ENCODE data around the gene RBM39.
"Not testable (repeated sequence)": the region's sequence is repeated elsewhere in the genome, so short reads cannot be mapped to it uniquely, and the experiment has no call there.

RBM39 gene
- total RNA-seq: 119 to 331 (median 264) reads per million in 17 experiments

DNA sequence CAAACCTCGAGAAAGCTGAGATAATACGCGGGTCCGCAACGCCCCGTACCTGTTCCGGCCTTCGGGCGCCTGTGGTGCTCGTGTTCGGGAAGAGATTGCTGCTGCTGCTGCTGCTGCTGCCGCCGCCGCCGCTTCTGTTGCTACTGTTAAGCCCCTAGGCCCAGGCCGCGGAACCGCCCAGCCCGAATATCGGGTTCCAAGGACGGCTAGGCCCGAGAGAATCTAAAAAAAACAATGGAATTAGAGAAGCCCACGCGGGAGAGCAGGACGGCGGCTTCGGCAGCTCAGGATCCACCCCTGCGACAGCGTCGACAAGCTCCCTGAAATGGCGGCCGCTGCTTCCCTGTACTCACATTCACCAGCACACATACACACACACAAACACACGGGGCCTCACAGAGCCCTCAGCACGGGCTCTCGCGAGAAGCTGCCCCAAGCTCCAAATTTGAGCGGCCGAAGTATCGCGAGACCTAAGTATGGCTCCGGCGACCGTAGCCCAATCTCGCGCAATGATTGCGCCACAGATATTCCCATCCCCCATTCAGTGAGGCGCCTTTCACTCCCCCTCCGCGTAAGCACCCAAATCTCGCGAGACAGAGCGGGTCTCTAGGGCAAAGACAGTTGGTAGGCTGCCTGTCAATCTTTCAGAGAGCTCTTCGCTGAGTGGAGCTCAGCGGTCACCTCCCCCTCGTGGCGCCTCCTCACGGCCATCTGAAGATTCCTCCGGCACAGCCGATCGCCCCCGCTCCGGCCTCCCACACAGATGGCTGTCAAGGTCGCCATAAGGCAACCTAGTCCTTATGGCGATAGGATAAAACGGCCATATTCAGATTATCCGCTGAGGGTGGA lies at the start of gene RBM39:
TSS of gene RBM39 (minus strand) at position 369 of the 849 bp plus-strand sequence. CDS start 1,386 bp downstream, outside the sequence.
- peak; percentile 100 for DNase-seq

- peak; percentile 68 to 90 (median 79) for DNase-seq
Observed at GRCh38 chr20:35791821-35792220, 49.8 kb upstream of the RBM39 start.

GRCh38 chr20:35791097-35791496 lies 49.0 kb upstream of the RBM39 start:
- DNase-seq: no peak

DNA sequence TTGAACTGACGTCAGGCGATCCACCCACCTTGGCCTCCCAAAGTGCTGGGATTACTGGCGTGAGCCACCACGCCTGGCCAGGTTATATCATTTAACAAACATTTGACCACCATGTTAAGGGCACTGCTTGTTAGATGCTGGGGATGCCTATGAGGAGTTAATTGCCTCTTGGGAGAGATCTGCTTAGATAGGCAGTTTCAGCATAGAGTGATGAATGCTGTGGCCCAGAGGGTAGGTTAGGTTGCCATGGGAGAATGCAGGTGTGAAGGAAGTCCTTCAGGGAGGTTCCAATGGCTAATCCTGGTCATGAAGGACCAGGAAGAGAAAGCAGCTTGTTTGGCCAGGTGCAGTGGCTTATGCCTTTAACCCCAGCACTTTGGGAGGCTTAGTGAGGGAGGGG lies 46.7 kb upstream of the RBM39 start:
- no peak for DNase-seq

DNA sequence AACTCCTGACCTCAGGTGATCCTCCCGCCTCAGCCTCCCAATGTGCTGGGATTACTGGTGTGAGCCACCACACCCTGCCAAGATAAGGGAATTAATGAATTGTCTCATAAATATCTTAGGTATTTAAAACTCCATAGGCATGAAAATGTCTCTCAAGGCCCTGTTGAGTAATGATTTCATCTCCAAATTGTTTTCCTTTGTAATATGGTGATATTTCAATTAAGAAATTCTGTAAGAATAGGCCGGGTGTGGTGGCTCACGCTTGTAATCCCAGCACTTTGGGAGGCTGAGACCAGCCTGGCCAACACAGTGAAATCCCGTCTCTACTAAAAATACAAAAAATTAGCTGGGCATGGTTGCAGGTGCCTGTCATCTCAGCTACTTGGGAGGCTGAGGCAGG lies 43.5 kb upstream of the RBM39 start:
- DNase-seq: not testable (repeated sequence)

DNA sequence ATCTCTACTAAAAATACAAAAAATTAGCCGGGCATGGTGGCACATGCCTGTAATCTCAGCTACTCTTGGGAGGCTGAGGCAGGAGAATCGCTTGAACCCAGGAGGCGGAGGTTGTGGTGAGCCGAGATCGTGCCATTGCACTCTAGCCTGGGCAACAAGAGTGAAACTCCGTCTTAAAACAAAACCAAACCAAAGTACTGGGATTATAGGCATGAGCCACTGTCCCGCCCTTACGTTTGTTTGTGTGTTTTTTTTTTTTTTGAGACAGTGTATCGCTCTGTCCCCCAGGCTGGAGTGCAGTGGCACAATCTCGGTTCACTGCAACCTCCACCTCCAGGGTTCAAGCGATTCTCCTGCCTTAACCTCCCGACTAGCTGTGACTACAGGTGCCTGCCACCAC lies 41.8 kb upstream of the RBM39 start:
- not testable (repeated sequence) for DNase-seq

- peak in 3 of 4 experiments; percentile 9 to 40 (median 23) for DNase-seq
Observed at GRCh38 chr20:35776513-35777101, 34.5 kb upstream of the RBM39 start.

- no peak for DNase-seq
Observed at GRCh38 chr20:35774391-35774790, 32.3 kb upstream of the RBM39 start.

DNA sequence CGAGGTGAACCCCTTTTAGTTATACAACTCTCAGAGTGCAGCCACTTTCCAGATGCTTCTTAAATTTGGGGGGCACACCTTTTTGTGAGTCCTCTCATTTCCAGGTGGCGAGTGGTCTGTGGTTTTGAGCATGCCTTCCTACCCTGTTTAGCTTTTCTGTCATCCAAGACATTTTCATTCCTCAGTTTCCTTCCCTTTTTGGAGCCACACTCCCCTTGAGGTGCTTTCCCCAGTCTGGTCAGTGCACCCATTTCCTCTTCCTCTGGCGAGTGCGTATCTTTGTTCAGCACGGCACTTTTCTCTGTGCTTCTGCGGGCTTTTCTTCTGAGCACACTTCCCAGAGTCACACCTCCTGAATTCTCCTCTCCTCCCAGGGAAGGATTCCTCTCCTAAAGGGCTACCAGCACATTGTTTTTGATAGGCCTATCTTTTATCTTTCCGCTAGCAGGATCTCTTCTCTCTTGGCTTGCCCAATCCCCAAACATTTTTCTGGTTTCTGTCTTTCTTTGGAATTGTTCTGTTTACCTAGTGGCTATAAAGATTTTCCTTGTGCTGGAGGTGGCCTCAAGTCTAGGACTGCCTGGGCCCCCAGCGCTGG lies 31.2 kb upstream of the RBM39 start:
- peak; percentile 76 to 89 (median 86) for DNase-seq

- peak; percentile 5 to 18 (median 8) for DNase-seq
Observed at GRCh38 chr20:35772563-35773058, 30.6 kb upstream of the RBM39 start.

GRCh38 chr20:35771689-35772562 lies 29.9 kb upstream of the RBM39 start, which contains the start of gene PHF20:
Gene PHF20 (plus strand): TSS chr20:35772015. CDS start chr20:35801523, 29,508 bp downstream.
- DNase-seq: peak; percentile 97 to 99 (median 98)

- no peak for DNase-seq
Observed at GRCh38 chr20:35771367-35771688, 29.3 kb upstream of the RBM39 start.

GRCh38 chr20:35768731-35769664 lies 26.9 kb upstream of the RBM39 start:
- peak; percentile 94 to 97 (median 95) for DNase-seq

- DNase-seq: peak; percentile 87 to 92 (median 89)
Observed at GRCh38 chr20:35767683-35768481, 25.8 kb upstream of the RBM39 start.

DNA sequence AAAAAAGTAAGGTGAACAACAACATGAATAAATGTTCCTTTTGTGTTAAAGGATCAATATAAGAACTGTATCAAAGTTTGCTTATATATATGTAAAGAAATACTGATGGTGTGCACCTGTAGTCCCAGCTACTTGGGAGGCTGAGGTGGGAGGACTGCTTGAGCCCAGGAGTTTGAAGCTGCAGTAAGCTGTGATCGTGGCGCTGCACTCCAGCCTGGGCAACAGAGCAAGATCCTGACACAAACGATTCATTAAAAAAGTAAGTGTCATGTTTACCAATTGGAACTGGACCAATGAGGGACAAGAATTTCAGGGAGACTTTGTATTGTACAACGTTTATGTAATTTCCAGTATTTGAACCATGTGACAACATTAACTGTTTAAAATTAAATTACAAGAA lies 24.8 kb upstream of the RBM39 start:
- no peak for DNase-seq

DNA sequence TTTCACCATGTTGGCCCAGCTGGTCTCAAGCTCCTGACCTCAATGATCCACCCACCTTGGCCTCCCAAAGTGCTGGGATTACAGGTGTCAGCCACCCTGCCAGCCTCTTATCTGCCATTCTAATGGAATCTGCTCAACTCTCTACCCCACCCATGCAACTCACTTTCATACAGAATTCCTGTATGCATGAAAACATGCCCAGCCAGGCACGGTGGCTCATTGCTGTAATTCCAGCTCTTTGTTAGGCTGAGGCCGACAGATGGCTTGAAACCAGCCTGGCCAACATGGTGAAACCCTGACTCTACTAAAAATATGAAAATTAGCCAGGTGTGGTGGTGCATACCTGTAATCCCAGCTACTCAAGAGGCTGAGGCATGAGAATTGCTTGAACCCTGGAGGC lies 22.9 kb upstream of the RBM39 start:
- not testable (repeated sequence) for DNase-seq

DNA sequence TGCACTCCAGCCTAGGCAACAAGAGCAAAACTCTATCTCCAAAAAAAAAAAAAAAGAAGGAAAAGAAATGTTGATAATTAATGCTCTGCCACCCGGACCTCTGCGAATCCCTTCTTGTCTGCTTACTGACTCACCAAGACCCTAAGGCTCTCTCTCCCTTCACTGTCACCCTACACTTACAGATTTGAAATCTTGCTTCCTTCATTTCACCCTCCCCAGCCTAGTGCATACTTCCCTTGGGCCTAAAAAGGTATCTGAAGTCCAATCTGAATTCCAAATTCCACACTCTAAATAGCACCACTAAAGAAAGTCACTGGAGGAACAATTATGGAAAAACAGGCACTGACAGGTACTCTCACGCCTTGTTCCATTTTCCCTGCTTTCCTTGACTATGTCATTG lies 20.4 kb upstream of the RBM39 start:
- no peak for DNase-seq

DNA sequence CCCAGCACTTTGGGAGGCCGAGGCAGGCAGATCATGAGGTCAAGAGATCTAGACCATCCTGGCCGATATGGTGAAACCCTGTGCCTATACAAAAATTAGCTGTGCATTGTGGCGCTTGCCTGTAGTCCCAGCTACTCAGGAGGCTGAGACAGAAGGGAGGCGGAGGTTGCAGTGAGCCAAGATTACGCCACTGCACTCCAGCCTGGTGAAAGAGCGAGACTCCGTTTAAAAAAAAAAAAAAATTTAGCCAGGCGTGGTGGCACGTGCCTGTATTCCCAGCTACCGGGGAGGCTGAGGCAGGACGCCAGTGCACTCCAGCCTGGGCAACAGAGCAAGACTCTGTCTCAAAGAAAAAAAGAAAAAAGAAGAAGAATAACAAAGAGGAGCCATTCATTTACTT lies 19.5 kb upstream of the RBM39 start:
- not testable (repeated sequence) for DNase-seq

DNA sequence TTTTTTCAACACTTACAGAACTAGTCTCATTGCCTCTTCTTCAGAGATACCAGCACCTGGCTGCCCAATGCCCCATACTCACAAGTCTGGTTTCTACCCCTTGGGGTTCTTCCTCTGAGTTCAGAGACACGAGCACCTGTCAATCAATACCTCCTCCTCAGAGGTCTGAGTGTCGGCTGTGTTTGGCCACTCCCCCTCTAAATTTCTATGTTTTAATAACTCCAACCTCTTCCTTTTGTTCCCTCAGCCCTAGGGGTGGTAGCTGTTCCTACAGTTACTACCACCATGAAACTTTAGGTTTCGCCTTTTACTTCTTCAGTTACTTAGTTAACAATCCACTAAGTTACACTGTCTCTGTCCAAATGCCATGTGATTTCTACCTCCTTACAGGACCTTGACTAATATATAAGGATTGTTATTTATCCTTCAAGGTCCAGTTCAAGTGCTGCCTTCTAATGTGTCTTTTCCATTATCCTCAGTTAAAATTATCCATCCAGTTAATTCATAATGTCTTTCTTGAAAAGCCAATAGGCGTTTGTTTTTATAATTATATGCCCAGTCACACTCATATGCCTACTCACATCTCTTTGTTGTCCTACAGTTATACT lies 15.1 kb upstream of the RBM39 start:
- DNase-seq: no peak

GRCh38 chr20:35756404-35756803 lies 14.3 kb upstream of the RBM39 start:
- DNase-seq: no peak

All from suppressor macrophage (primary cell).